Measurements from ENCODE around the gene KLF1. TPM values are rescaled to one million over a fixed set of nuclear protein-coding genes. Genes with fewer than 3 reads are reported as not detected.

The KLF1 gene
- total RNA-seq, 1 experiment from 2014 or later: 0.22 TPM

- peaks cover 19% of the 10 kb centered on the region; the same call in 1 of the 2 replicates for H3F3A ChIP-seq (ENCODE audit: insufficient read depth, low read depth)
- H3K27ac ChIP-seq: no peak overlapping the region
- H3K79me2 ChIP-seq (ENCODE audit: low read depth): peaks cover 10% of the 10 kb centered on the region; the same call in 1 of the 2 replicates
- H2AFZ ChIP-seq: no peak overlapping the region
- intact Hi-C loops (cut with micrococcal nuclease; ENCODE audit: unreplicated experiment): no loop called here
- H3K9me2 ChIP-seq (ENCODE audit: insufficient read depth): no peaks in the 10 kb centered on the region
- no peaks in the 10 kb centered on the region for H3K36me3 ChIP-seq (ENCODE audit: low read depth)
- no TSS peak for BruUV-seq (replicated peaks)
- DNase-seq: peak in 1 of 2 experiments; percentile 15
- ChIA-PET POLR2A (ENCODE audit: unreplicated experiment) (interaction anchor here (0.7 kb wide), 2 partner anchors 36 to 238 kb away, joined by 4 to 6 read pairs; partner anchors contain the start of gene SYCE2), CTCF (no interaction called here)
- no peaks in the 10 kb centered on the region for H4K20me1 ChIP-seq (ENCODE audit: insufficient read depth)
- peaks cover 14% of the 10 kb centered on the region for H3K4me1 ChIP-seq (replicated peaks; ENCODE audit: insufficient read depth)
- H3K4me3 ChIP-seq: no peak overlapping the region
- peaks cover 11% of the 10 kb centered on the region; the same call in 1 of the 2 replicates for H3K9me3 ChIP-seq (ENCODE audit: insufficient read depth, low read depth)
- no peak overlapping the region for H3K4me2 ChIP-seq
- H3K27me3 ChIP-seq (ENCODE audit: insufficient read depth, low read depth): no peaks in the 10 kb centered on the region
- TF ChIP-seq, protein P1, sequence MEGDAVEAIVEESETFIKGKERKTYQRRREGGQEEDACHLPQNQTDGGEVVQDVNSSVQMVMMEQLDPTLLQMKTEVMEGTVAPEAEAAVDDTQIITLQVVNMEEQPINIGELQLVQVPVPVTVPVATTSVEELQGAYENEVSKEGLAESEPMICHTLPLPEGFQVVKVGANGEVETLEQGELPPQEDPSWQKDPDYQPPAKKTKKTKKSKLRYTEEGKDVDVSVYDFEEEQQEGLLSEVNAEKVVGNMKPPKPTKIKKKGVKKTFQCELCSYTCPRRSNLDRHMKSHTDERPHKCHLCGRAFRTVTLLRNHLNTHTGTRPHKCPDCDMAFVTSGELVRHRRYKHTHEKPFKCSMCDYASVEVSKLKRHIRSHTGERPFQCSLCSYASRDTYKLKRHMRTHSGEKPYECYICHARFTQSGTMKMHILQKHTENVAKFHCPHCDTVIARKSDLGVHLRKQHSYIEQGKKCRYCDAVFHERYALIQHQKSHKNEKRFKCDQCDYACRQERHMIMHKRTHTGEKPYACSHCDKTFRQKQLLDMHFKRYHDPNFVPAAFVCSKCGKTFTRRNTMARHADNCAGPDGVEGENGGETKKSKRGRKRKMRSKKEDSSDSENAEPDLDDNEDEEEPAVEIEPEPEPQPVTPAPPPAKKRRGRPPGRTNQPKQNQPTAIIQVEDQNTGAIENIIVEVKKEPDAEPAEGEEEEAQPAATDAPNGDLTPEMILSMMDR (conservative IDR thresholded peaks at IDR 0.05): no peak
- no peak for TF ChIP-seq EZH2 (IDR thresholded peaks at IDR 0.05; ENCODE audit: low read depth)
Measured at GRCh38 chr19:12882589-12882988, 4.4 kb downstream of the KLF1 start.

DNA sequence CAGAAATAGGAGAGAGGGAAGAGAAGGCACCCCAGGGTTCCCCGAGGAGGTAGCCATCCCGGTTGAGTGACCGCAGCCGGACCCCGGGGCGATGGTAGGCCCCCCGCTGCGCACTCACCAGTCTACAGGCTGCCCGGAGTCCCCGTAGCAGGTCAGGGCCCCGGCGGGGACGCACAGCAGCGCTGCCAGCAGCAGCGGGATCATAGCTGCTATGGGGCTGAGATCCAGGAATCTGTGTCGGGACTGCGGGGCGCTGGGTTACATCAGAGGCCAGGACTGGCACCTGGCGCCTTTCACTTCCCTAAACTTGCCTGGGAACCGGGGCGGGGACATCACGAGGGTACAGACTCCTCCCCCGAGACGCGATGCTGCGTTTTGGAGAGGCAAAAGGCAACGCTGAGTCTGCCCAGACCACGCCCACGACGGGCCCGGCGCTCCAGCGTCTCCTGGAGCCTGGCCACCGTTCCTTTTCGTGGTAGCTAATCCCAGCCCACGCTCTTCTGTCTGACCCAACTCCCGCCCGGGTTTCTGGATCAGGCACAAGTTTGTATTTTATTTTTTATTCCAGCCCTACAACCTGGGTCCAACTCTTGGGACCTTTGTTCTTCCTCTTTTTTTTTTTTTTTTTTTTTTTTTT lies 5.7 kb downstream of the KLF1 start, which contains the start of gene DNASE2:
Gene DNASE2, minus strand, starts transcription at position 278 of the 637 bp plus-strand sequence. Its CDS starts 74 bp downstream, at position 204.
- CTCF ChIA-PET: interaction anchor here (0.6 to 1.1 kb wide), 3 partner anchors 34 to 56 kb away, joined by 3 to 4 read pairs (median 3); no protein-coding TSS in a partner anchor
- intact Hi-C loops (cut with micrococcal nuclease; ENCODE audit: unreplicated experiment): no loop called here
- POLR2A ChIA-PET (ENCODE audit: unreplicated experiment): interaction anchor here (0.5 to 0.7 kb wide), 6 partner anchors 10 to 687 kb away, joined by 3 to 11 read pairs (median 4); partner anchors contain the start of genes GCDH and SYCE2
- no peaks in the 10 kb centered on the region for H3K27me3 ChIP-seq (ENCODE audit: insufficient read depth, low read depth)
- peak within 1 kb of the TSS; percentile 66 for H3K27ac ChIP-seq
- no TSS peak for BruUV-seq (replicated peaks)
- peaks cover 10% of the 10 kb centered on the region; the same call in 1 of the 2 replicates for H3K79me2 ChIP-seq (ENCODE audit: low read depth)
- no peaks in the 10 kb centered on the region for H3K36me3 ChIP-seq (ENCODE audit: low read depth)
- peaks cover 22% of the 10 kb centered on the region; the same call in 1 of the 2 replicates for H3F3A ChIP-seq (ENCODE audit: insufficient read depth, low read depth)
- DNase-seq: peak; percentile 93 to 95
- no peaks in the 10 kb centered on the region for H3K9me2 ChIP-seq (ENCODE audit: insufficient read depth)
- peak within 1 kb of the TSS; percentile 96 for H2AFZ ChIP-seq
- H3K9me3 ChIP-seq (ENCODE audit: insufficient read depth, low read depth): peaks cover 11% of the 10 kb centered on the region; the same call in 1 of the 2 replicates
- H3K4me2 ChIP-seq: peak within 1 kb of the TSS; percentile 92
- no peaks in the 10 kb centered on the region for H4K20me1 ChIP-seq (ENCODE audit: insufficient read depth)
- H3K4me1 ChIP-seq (replicated peaks; ENCODE audit: insufficient read depth): peaks cover 14% of the 10 kb centered on the region
- TF ChIP-seq, protein P1 (conservative IDR thresholded peaks at IDR 0.05): no peak
- peak within 1 kb of the TSS; percentile 77 for H3K4me3 ChIP-seq

- H3K79me2 ChIP-seq (ENCODE audit: low read depth): peaks cover 10% of the 10 kb centered on the region; the same call in 1 of the 2 replicates
- H3K9me2 ChIP-seq (ENCODE audit: insufficient read depth): no peaks in the 10 kb centered on the region
- H3K4me1 ChIP-seq (replicated peaks; ENCODE audit: insufficient read depth): peaks cover 14% of the 10 kb centered on the region
- peak overlapping the region; percentile 92 for H3K4me2 ChIP-seq
- peaks cover 11% of the 10 kb centered on the region; the same call in 1 of the 2 replicates for H3K9me3 ChIP-seq (ENCODE audit: insufficient read depth, low read depth)
- peaks cover 28% of the 10 kb centered on the region for H3F3A ChIP-seq (ENCODE audit: insufficient read depth, low read depth)
- H2AFZ ChIP-seq: peak overlapping the region; percentile 96
- H3K27ac ChIP-seq: peak overlapping the region; percentile 66
- H3K36me3 ChIP-seq (ENCODE audit: low read depth): no peaks in the 10 kb centered on the region
- no peaks in the 10 kb centered on the region for H3K27me3 ChIP-seq (ENCODE audit: insufficient read depth, low read depth)
- TF ChIP-seq, protein P1 (conservative IDR thresholded peaks at IDR 0.05): no peak
- TF ChIP-seq EZH2 (IDR thresholded peaks at IDR 0.05; ENCODE audit: low read depth): no peak
- peak overlapping the region; percentile 77 for H3K4me3 ChIP-seq
- ChIA-PET POLR2A (ENCODE audit: unreplicated experiment) (interaction anchor here (0.5 to 0.6 kb wide), 4 partner anchors 15 to 163 kb away, joined by 3 to 4 read pairs (median 4); partner anchors contain the start of gene SYCE2), CTCF (interaction anchor here (1.1 kb wide), 1 partner anchor 33 kb away, joined by 3 read pairs; no protein-coding TSS in a partner anchor)
- DNase-seq: no peak
- no peaks in the 10 kb centered on the region for H4K20me1 ChIP-seq (ENCODE audit: insufficient read depth)
- intact Hi-C loops (cut with micrococcal nuclease; ENCODE audit: unreplicated experiment): no loop called here
- BruUV-seq (replicated peaks): TSS peak; percentile 18
Measured at GRCh38 chr19:12880551-12881171, 6.3 kb downstream of the KLF1 start.

All from PC-9 (cell line).